A673 (cell line): ENCODE results near the gene CACNA1A.

Experiments
- CTCF ChIP-seq: fragments of 300-800, 200-600 bp; sonication (generic); conservative IDR thresholded peaks from 2 replicates; pipeline ENCODE4 v1.5.1; 2017; ENCODE audit warnings: low read depth, mild to moderate bottlenecking, antibody characterized with exemption, low read length, moderate library complexity, mixed read lengths
- EZH2 ChIP-seq: fragments of 200-600 bp; sonication (generic); IDR thresholded peaks from 2 replicates; pipeline ENCODE4 v1.6.1; 2017; ENCODE audit warnings: borderline replicate concordance, low read depth, mild to moderate bottlenecking, mixed read lengths, antibody characterized with exemption, low read length; ENCODE audit not compliant: poor library complexity, severe bottlenecking

- TF ChIP-seq CTCF (no peak), EZH2 (no peak)
Observed at GRCh38 chr19:13297023-13297422, 209.3 kb downstream of the CACNA1A start.
